GM10847 (cell line): ENCODE results near the gene GET4.
A peak's percentile ranks its signal among the peaks of the same experiment; 100 is the strongest.

Experiments used
- POLR2A ChIP-seq: IDR thresholded peaks from 2 replicates; pipeline ENCODE4 v1.6.1; 2011; ENCODE audit not compliant: insufficient read length; ENCODE audit errors: extremely low read depth

GET4 gene

GRCh38 chr7:920351-921070 is 44.2 kb downstream of the GET4 start:
- TF ChIP-seq POLR2A: no peak

- no peak for TF ChIP-seq POLR2A
Measured at GRCh38 chr7:921071-921461, 44.7 kb downstream of the GET4 start.

GRCh38 chr7:921581-922333 is 45.4 kb downstream of the GET4 start:
- no peak for TF ChIP-seq POLR2A

- TF ChIP-seq POLR2A: no peak
Measured at GRCh38 chr7:922334-923107, 46.2 kb downstream of the GET4 start.

- TF ChIP-seq POLR2A: peak; percentile 47
Measured at GRCh38 chr7:923108-924041, 47.0 kb downstream of the GET4 start.

- TF ChIP-seq POLR2A: no peak
Measured at GRCh38 chr7:924541-925231, 48.3 kb downstream of the GET4 start.

- no peak for TF ChIP-seq POLR2A
Measured at GRCh38 chr7:925601-926000, 49.2 kb downstream of the GET4 start.

GRCh38 chr7:926061-927030 is 50.0 kb downstream of the GET4 start:
- no peak for TF ChIP-seq POLR2A

GRCh38 chr7:927031-927671 is 50.8 kb downstream of the GET4 start:
- TF ChIP-seq POLR2A: no peak

- no peak for TF ChIP-seq POLR2A
Measured at GRCh38 chr7:929311-929711, 53.0 kb downstream of the GET4 start.

- no peak for TF ChIP-seq POLR2A
Measured at GRCh38 chr7:930975-931758, 54.8 kb downstream of the GET4 start.

GRCh38 chr7:931871-932650 is 55.7 kb downstream of the GET4 start:
- no peak for TF ChIP-seq POLR2A

- TF ChIP-seq POLR2A: no peak
Measured at GRCh38 chr7:932651-932975, 56.3 kb downstream of the GET4 start.
